GM18907 (cell line): ENCODE measurements around the gene LMBR1.
"Not testable (repeated sequence)": the region's sequence is repeated elsewhere in the genome, so short reads cannot be mapped to it uniquely, and the experiment has no call there.

Experiments
- ATAC-seq: cut with Tn5 transposase; IDR thresholded peaks from one replicate; pipeline ENCODE4 v1.9.1; 2021; ENCODE audit warnings: mild to moderate bottlenecking, moderate library complexity; ENCODE audit not compliant: unreplicated experiment

LMBR1 gene

GRCh38 chr7:156702399-156702798 is 190.6 kb downstream of the LMBR1 start:
- no peak for ATAC-seq

GRCh38 chr7:156701787-156702186 is 191.2 kb downstream of the LMBR1 start:
- not testable (repeated sequence) for ATAC-seq

- ATAC-seq = not testable (repeated sequence)
Measured at GRCh38 chr7:156698512-156698911, 194.5 kb downstream of the LMBR1 start.

GRCh38 chr7:156697283-156697682 is 195.7 kb downstream of the LMBR1 start:
- not testable (repeated sequence) for ATAC-seq

GRCh38 chr7:156693627-156694026 is 199.4 kb downstream of the LMBR1 start:
- no peak for ATAC-seq

- ATAC-seq = no peak
Measured at GRCh38 chr7:156692849-156693248, 200.1 kb downstream of the LMBR1 start.

- ATAC-seq = no peak
Measured at GRCh38 chr7:156691764-156692163, 201.2 kb downstream of the LMBR1 start.

DNA sequence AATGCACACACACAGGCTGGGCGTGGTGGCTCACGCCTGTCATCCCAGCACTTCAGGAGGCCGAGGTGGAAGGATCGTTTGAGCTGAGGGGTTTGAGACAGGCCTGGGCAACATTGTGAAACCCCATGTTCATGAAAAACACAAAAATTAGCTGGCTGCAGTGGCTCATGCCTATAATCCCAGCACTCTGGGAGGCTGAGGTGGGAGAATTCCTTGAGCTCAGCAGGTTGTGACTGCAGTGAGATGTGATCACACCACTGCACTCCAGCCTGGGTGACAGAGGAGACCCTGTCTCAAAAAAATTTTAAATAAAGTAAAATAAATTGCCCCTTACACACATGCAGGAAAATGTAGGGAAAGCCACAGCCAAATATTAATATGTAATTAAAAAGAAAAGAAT is 208.3 kb downstream of the LMBR1 start:
- ATAC-seq = no peak

- ATAC-seq = no peak
Measured at GRCh38 chr7:156684251-156684650, 208.7 kb downstream of the LMBR1 start.

DNA sequence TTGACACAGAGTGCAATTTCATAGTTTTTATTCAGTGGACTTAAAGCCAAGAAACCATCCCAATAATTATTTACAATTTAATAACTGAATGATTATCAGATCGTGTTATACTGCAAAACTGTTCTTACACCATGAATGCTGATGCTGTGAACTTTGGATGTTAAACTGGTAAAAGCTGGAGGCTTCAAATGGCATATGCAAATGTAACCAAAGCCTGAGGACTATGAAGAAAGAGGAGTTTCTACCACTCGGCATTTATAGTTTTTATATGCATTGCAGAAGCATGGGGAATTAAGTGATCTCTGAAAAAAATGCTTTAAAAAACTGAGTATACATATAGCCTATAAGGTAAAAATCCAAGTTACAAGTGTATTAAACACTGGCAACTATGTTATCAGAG is 210.1 kb downstream of the LMBR1 start:
- ATAC-seq = no peak

- no peak for ATAC-seq
Measured at GRCh38 chr7:156680281-156680680, 212.7 kb downstream of the LMBR1 start.

DNA sequence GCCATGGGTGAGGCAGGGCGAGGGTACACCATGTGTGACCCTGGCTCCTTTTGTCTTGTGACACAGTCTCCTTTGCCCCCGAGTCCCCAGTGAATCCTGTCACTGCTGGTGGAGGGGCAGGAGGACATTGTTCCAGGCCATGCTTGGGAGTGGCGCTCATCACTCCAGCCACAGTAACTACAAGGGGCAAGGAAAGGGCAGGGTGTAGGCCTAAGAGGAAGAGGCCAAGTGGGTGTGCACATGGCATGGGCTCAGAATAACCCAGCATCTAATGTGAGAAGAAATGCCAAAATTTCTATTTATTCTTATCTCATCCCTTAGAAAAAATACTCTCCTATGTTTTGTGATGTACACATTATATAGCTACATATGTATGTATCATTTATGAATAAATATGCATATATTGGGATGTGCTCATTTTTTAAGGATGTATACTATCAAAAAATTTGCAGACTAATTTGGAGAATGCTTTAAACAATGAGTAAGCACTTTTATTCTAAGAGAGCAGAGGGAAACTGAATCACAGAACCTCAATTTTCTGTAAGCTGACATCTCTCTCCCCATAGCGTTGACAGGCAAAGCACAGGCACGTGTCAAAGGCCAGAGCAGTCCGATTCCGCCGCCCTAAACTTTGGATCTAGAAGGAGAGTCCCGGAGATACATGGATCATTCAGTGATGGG is 215.5 kb downstream of the LMBR1 start:
- no peak for ATAC-seq

GRCh38 chr7:156676263-156676662 is 216.7 kb downstream of the LMBR1 start:
- no peak for ATAC-seq

- no peak for ATAC-seq
Measured at GRCh38 chr7:156675721-156676120, 217.3 kb downstream of the LMBR1 start.

DNA sequence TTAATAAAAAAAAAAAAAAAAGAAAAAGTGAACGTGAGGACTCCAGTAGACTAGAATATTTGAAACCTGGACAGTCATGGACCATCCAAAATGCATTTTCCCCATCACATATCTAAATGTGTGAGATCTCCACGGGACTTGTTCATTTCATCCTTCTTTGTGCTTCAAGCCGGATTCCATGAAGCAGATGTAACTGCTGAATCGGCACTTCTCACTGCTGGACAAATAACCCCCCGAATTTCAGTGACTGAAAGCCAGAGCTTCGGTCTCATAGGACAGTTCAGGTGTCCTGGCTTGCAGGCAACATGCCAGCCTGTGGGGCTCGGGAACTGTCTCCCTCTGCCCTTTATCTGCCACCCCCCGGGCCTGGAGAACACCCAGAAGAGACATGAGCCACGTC is 219.1 kb downstream of the LMBR1 start:
- no peak for ATAC-seq

DNA sequence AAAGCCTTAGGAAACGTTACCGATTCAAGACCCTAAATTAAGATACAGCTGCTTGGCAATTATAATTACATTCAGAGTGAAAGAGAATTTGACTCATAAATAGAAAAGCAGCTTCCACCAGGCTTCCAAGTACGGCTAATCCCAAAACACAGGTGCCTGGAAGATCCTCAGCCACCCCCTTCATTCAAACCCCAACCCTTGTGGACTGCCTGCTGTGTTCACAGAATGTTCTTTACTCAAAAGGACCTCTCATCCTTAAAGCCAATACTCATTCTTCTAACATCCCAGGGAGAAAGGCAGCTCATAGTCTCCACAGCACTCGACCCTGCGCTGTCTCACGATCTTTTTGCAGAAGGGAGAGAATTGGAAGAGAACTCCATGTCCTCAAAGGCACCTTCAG is 219.5 kb downstream of the LMBR1 start:
- ATAC-seq = no peak

DNA sequence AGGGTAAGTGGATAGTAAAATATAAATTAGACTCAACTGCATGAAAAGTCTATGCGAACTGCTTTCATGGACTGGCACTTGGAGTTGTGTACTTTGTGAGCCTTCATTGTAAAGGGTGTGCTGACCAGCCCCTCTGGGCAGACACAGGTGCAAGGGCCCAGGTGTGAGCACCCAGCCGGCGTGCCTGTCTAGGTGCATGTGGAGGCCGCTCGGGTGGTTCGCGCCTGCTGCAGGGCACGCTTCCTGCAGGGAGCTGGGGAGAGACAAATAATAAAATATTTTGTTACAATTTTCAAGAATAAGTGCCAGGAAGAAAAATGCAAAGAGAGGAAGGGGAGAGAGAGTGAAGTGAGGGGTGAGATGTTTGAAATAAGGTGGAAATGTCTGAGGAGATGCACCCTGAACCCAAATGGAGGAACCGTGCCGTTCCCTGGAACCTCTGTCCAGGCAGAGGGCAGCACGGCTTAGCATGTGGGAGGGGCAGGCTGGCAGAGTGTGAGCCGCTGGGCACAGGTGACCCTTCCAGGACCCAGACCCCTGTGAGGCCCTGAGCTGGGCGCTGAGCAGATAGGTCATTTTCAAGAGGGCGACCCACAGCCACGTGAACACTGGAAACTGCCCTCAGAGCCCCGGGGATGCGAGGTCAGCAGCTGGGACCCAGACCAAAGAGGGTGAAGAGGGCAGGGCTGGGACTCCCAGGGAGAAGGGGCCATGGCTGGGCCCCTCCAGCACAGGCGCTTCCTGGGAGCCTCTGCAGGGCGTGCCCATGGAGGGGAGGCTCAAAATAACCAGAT is 223.8 kb downstream of the LMBR1 start:
- ATAC-seq = no peak

GRCh38 chr7:156668130-156668741 is 224.7 kb downstream of the LMBR1 start:
- no peak for ATAC-seq

- no peak for ATAC-seq
Measured at GRCh38 chr7:156667110-156667426, 225.9 kb downstream of the LMBR1 start.

GRCh38 chr7:156666368-156667109 is 226.4 kb downstream of the LMBR1 start:
- no peak for ATAC-seq

GRCh38 chr7:156665101-156665500 is 227.9 kb downstream of the LMBR1 start:
- ATAC-seq = no peak
